Inflammatory macrophage treated with lipopolysaccharide for 4 hours (primary cell): ENCODE measurements around the gene SLC25A21.

ENCODE experiments used
- DNase-seq: peaks from one replicate; pipeline ENCODE4 v3.0.0-alpha.2; 2020

Gene SLC25A21

DNA sequence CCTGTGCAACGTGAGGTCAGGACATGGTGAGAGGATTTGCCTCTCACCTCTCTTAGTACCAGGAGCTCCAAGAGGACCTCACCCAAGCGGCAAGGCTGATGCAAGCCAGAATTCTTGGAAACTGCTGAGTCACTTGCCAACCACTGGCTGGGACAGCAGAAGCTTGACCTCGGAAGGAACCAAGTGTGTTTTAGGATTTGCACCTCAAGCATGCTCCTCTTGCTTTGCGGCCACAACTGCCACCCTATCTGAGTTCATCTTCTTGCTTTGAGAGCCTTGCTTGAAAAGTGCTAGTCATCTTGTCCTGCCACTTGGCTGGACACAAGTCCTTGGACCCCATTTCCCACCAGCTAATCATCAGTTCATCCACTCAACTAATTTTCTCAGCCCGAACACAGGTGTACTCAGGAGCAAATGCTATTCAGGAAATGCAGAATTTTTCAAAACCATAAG lies 195.8 kb downstream of the SLC25A21 start:
- no peak for DNase-seq

DNA sequence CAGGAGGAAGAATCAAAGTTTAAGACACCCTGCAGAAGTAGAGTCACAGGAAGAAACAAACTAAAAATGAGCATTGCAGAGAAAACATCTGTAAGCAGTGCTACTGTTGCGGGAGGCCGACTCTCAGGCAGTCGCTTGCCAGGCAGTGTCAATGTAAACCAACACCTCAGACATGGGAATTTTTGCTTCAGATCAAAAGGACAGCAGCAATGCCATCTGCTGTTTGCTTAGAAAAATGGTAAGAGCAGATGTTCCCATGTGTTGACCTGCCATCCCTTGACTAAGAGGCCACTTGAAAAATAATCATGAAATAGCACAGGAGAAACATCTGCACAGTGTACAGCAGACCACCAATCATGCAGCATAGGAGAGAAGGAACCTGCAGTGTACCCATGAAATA lies 196.6 kb downstream of the SLC25A21 start:
- DNase-seq: no peak

DNA sequence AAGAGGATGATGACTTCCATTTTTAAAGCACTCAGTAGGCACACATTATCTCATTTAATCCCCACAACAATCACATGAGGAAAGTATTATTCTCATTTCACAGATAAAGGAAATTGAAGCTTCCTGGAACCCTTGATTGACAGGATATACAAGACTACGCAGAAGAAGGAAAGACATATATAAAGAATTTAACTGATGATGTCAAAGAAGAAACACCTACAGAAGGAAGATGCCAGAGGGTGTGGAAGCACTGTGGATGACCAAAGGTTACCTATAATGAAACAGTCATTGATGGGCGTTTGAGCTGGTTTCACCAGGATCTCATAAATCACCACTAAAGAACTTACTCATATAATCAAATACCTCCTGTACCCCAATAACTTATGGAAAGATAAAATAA lies 197.4 kb downstream of the SLC25A21 start:
- no peak for DNase-seq

DNA sequence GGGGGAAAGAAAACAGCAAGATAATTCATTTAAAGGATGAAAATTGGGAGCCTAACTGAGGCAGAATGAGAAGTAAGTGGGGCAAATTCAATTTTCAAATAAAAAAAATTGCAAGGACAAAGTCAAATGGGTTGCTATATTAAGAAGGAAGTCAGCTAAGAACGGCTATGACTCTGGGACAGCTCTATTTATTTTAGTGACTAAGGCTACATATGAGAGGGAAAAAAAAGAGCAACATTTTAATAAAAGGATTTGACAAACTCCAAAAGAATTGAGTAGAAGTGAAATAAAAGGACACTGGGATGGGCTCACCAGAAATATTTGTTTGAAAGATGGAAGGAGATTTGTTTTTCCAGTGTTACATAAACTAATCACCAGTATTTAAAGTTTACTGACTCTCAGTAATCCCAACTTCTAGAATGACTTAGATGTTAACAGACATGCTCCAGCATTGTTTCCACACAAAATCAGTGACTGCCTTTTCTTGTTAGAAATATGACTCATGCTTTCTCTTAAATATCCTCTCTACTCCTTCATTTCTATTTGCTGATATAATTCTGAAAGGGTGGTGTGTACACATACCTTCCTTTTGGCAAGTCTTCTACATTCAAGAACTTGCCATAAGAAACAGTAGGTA lies 198.5 kb downstream of the SLC25A21 start:
- no peak for DNase-seq

DNA sequence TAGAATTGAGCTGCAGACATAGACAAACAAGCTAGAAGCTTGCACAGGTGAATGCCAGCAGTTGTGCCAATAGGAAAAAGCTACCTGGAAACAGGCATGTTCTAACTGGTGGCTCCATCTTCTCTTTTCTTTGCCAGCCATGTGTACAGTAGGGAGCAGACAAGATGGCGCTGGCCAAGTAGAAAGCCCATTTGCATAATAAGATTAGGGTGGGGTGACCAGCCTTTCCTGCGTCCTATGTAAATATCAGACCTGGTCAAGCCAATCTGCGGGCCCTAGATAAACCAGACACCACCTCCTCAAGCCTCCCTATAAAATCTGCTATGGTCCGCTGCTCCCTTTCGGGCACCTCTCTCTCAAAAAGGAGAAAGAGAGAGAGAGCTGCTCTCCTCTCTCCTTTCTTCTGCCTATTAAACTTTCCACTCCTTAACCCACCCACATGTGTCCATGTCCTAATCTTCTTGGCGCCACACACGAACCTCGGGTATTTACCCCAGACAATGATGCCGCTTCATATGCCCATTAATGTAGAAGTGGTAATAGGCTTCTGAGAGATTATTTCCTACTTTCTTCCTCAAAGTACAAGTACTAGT lies 201.0 kb downstream of the SLC25A21 start:
- no peak for DNase-seq

DNA sequence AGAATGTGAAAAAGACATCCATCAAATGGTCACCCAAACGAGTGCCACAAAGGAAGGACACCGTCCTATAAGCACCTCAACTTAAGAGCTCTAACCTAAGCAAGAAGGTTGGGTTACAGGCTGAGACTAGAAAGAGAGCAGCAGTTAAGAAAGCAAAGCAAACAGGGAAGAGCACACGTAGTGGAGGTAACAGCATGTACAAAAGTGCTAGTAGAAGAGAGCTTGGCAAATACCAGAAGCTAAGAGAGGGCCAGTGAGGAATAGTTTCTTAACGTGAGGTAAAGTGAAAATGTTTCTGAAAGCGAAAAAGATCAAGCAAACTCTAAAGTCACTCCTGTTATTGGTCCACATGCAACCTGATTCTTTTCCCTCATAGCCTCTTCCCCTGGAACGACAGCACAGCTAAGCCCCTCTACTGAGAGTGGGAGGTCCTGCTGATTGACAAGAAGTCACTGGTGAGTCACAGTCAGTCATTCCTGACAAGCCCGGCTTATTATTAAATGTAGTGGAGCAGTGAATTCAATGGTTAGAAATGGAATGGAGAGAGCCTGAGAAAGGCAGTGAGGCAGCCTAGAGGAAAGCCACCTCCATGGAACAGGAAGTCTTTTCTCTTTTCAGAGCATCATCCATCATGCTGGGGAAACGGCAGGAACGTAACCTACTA lies 204.4 kb downstream of the SLC25A21 start:
- DNase-seq: no peak

DNA sequence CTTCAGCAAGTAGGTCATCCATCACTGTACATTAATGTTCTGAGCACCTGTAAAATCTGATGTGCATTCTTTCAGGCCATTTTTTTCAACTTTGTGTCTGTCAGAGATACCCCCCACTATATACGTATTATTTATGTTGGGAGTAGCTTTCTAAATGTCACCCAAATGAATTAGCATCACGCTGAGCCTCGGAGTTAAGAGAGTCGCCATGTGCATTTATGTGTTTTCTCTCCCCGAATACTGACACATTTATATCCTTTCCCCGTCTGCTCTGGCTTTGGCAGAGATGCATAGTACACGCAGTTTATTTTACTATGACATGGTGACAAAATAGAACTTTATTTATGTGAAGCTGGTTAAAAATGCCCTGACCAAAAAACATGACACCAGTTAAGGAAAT lies 216.4 kb downstream of the SLC25A21 start:
- DNase-seq: no peak

DNA sequence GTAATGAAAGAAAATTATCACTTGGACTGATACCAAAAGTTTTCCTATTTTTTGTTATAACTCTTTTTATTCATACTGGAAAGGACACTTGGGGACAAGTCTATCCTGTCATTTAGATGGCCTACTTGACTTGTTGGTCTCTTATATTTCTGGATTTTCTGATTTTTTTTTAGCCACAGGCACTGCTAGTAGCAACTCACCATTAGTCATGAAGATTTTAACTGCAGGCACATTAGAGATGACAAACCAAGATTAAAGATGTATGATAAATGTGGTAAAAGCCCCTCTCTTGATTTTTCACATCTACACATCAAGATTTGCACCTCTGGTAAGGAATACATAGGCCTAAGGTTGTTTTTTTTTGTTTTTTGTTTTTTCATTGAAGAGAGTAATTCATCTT lies 217.0 kb downstream of the SLC25A21 start:
- no peak for DNase-seq

DNA sequence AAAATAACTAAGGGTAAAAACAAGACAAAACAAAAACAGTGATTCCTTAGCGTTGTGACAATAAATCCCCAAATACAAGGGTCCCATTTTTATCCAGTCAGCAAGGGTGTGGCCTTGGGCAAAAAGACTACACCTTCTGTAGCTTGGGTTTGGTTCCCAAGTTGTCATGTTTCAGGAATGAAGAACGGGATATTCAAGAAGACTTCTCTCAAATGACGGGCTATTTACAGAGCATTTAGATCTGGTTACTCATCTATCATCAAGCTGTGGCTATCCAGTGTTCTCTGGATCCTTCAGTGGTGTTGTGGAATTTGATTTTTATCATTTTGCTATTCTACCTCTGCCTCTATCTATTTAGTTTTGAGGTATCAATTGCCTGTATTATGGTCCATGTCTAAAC lies 219.7 kb downstream of the SLC25A21 start:
- no peak for DNase-seq

DNA sequence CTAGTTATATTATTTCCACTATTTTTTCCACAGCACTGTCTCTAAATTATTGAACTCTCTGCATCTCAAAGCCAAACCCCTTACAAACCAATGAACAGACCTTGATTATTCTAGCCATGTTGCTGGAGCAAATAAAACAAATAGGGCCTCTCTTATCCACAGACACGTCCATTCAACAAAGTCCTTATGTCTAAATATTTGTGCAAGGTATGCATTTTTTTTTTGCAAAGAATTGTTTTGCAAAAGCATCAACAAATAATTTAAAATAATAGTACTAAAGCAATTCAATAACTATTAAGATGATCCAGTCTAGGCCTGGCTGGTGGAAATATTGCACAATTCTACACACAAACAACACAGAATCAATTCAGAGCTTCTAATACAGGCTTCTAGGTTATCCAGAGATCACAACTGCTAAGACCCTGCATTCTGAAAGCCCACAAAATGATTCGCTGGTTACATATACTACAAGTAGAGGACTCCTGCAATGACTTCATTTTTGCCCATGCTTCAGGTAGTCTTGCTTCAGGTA lies 221.0 kb downstream of the SLC25A21 start:
- no peak for DNase-seq

DNA sequence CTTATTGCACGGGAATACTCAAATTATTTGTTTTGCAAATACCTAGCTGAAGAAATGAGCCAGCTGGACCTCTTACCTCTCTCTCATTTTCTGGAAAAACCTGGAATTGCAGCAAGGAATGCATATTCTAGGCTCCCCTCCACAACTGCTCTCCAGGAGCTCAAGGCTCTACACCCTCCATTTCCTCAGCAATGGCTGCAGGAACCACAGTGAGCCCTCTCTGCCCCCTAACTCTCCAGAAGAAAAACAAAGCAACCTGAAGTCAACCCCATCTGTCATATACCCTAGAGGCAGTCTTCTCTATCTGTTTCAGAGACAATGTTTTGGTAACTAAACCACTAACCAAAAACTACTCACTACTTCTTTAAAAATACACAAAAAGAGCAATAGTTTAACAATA lies 221.6 kb downstream of the SLC25A21 start:
- DNase-seq: no peak

DNA sequence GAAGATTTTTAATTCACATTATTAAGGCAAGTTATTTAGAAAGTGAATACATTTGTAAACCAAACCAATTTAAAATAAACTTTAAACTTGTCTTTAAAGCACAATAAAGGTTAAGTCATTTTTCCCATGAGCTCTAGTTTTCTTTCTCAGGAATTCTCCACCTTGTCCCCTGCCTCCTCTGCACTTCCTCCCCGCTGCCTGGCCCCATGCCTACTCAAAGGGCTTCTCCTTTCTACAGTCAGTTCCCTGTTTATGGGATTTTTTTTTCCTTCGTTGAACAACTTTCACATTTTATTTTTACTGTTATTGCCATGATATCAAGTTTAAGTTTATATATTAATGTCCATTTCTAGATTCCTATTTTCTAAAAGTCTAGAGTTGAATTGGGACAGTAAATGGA lies 223.0 kb downstream of the SLC25A21 start:
- DNase-seq: no peak

DNA sequence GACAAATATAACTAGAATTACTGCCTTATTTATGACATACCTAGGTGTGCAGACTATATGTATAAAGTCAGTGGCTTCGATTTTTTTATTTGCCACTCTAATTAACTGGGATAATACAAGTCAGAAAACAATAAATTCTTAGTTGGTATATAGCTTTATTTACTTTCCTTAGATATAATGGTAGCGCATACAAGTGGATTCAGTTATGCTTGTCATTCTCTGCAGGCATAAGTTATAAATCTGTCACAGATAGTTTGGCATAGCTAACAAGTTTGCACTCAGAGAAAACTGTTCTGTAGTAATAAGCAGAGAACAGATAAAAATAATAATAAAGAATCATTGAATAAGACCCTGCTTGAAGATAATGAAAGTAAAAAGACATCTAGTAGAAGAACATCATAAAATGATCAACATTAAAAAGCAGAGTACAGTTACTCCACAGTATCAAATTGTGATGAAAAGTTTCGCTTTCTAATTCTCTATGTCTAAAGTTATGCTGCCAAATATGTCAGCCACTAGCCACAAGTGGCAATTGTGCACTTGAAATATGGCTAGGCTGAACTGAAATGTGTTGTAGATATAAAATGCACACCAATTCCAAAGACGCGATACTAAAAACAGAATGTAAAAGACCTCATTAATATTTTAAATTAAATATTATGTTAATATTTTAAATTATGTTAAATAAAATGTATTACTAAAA lies 224.1 kb downstream of the SLC25A21 start:
- no peak for DNase-seq

DNA sequence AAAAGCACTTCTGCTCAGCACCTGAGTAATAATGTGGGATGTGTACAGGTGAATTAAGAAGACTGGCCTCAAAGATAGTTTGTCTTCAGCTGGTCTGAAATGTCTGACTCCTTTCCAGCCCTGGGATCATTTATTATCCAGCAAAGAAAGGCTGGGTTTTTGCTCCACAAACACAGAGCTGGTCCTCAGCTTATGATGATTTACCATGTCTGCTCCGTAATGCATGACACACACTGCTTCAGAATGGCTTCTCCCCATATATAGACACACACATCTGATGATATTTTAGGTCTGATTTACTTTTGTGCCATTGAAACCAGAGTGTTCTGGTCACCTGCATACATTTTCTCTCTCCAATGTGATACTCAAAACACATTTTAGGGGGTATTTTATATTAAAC lies 225.0 kb downstream of the SLC25A21 start:
- no peak for DNase-seq

DNA sequence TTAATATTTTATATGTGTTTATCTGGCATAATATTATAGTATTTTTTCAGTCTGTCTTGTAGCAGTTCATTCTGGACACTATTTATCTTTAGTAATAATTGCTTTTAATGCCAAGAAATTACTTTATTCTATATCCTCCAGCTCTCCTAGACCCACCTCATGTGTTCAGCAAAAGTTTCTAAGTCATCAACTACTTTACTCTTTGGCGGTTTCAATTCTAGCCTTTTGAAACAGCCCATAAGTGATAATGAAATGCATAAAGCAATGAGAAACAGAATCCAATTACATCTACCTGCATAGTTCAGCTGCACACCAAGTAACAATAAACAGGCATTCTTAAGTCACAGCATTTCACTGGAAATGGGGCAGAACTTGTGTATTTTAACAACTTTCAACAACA lies 225.5 kb downstream of the SLC25A21 start:
- DNase-seq: no peak

DNA sequence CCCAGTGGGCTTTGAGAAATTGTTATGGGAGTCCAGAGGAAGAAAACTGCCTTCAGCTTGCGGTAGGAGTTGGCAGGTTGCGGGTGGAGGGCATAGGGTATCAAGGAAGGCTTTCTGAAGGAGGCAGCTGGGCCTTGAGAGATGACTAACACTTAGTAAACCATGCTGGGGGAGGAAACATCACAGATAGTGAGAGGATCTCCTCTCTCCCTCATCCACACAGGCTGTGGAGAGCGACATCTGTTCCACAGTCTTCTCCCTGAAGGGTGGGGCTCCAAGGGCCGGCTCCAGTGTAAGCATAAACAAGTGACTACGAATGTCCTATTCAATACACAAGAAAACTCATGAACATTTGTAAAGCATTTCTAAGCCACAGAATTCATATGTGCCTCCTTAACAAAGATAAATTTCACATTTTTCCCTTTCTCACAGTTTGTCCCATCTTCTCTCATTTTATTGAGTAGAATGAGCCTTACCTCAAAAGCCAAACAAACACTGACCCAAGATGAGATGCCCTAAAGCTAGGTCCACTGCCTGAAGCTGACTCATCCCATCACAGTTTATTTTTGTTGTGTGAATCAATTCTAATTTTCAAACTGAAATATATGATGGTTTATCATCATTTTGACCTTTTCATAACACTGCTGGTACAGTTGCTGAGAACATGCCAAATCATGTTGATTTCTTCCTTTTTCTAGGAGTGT lies 227.9 kb downstream of the SLC25A21 start:
- no peak for DNase-seq

DNA sequence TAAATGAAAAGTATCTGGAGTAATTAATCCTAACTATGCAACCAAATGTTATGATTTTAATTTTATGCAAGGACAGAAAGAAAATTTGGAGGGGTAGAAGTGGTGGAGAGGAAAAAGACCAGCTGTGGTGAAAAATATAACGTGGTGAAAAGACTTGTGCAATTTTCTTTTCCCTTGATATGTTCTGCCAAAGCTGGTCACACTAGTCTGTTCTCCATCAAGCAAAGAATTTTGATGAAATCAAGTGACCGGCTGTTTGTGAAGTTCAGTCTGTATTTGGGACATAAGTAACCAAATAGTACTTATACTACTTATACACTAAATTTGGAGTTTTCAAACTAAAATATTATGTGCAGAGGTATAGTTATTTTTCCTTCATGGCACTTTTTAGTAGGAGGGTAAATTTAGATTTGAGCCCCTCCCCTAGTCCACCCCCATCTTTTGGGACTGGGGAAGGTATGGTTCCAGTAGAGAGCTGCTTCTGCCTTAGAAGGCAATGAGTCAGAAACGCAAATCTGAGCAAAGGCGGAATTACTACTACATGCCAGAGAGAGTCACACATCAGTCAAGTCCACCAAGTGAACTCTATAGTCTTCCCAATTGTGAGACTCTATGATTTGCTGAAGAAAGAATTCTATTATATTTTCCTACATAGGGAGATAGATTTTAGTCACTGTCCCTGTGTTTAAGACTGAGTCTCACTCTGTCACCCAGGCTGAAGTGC lies 229.7 kb downstream of the SLC25A21 start:
- DNase-seq: no peak

DNA sequence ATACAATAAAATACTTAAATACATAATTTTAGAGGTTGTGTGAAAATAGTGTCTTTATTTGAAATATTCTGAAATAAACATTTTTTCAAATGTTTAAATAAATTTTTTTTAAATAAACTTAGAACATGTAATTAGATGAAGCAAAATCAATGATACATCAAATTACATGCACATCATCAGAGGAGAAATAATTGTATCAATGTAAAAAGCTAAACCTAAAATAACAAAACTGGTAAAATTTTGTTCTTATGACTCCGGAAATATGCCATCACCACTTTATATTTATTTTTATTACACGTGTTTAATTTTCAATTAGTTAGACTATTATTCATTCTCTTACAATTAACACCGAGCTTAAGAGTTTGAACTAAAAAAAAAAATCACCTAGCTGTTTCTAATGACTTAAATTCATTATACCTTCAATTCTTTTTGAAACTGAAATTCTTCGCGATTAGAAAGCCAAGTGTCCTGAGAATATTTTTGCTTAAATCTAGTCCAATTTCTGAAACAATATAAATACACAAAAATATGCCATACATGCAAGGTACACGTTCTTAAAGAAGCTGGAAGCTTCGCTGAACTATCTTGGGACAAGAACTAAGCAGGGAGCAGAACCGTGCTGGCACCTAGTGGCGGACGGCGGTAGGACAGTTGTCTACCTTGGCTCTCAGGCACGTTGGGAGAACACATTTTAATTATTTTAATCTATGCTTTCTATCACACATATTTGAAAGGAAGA lies 230.5 kb downstream of the SLC25A21 start:
- DNase-seq: peak; percentile 28

DNA sequence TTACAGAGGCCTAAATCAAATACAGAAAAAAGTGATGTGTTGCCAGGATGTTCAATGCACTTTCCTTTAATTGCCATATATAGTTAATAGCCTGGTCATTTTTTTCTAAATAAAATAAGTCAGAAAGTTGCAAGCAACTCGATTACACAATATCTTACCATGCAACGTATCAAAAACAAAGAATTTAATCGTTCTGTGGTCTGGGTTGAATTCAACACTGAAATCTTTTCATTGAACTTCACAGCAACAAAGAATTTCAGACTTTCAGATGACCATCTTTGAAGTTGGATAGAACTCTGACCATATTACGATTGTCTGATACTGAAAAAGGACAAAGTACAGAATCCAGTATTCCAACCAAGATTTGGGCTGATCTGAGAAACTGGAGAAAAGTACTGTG lies 231.9 kb downstream of the SLC25A21 start:
- DNase-seq: no peak

DNA sequence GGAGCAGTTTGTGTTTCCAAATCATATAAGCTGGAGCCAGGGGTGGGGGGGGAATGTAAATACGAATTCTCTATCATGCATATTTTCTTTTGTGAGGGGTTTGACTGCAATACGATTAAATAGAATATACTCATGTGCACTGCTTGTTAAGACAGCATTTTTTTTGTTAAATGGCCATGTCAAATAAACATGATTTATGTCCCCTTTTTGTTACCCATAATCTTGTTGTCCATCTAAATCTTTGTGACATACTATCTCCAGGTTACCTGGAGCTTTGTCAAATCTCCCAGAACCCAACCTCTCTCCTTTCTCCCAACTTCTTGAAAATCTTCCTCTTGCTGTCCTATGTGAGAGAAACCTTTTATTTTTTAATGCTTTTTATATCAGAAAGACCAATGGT lies 233.1 kb downstream of the SLC25A21 start:
- DNase-seq: no peak

DNA sequence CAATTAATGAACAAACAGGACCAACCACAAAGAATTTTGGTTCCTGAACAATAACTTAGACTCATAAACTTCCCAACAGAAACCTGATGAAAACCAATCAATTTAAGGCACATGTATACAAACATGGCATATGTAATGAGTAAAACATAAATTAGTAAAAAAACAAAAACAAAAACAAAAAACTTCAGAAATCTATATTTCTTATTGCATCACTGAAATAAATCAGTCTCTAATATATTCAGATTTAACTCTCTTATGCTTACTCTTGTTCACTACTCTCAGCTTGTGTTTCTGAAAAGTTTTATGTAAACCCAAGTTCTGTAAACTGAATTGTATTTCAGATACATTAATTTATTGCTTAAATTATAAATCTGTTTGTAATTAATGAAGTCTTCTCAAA lies 233.7 kb downstream of the SLC25A21 start:
- no peak for DNase-seq
